ENCODE measurements around the gene ERBB2.
A peak's percentile ranks its signal among the peaks of the same experiment; 100 is the strongest.
"Not testable (repeated sequence)": the region's sequence is repeated elsewhere in the genome, so short reads cannot be mapped to it uniquely, and the experiment has no call there.

Gene ERBB2

GRCh38 chr17:39679521-39680192 lies 20.2 kb upstream of the ERBB2 start:
- DNase-seq, result peak; percentile 37

- DNase-seq, result no peak
Observed at GRCh38 chr17:39683295-39683939, 16.4 kb upstream of the ERBB2 start.

- DNase-seq, result no peak
Observed at GRCh38 chr17:39684369-39685192, 15.3 kb upstream of the ERBB2 start.

GRCh38 chr17:39687101-39687545 lies 12.7 kb upstream of the ERBB2 start:
- DNase-seq, result no peak

GRCh38 chr17:39687546-39688474 lies 12.1 kb upstream of the ERBB2 start, which contains the start of gene PGAP3:
Gene PGAP3, minus strand, starts transcription at chr17:39688057. Its CDS starts 43 bp downstream, at chr17:39688014.
- DNase-seq, result peak; percentile 73

- no peak for DNase-seq
Observed at GRCh38 chr17:39688475-39688835, 11.4 kb upstream of the ERBB2 start.

GRCh38 chr17:39688945-39689344 lies 10.9 kb upstream of the ERBB2 start:
- DNase-seq, result no peak

- DNase-seq, result no peak
Observed at GRCh38 chr17:39694593-39694992, 5.3 kb upstream of the ERBB2 start.

- DNase-seq, result no peak
Observed at GRCh38 chr17:39695089-39695474, 4.8 kb upstream of the ERBB2 start.

GRCh38 chr17:39696731-39697130 lies 3.1 kb upstream of the ERBB2 start:
- DNase-seq, result no peak

GRCh38 chr17:39697961-39698360 lies 1.9 kb upstream of the ERBB2 start:
- no peak for DNase-seq

- not testable (repeated sequence) for DNase-seq
Observed at GRCh38 chr17:39699157-39699817, 577 bp upstream of the ERBB2 start.

- no peak for DNase-seq
Observed at GRCh38 chr17:39700148-39700987, 504 bp downstream of the ERBB2 start.

- DNase-seq, result no peak
Observed at GRCh38 chr17:39701012-39701783, 1.3 kb downstream of the ERBB2 start.

- DNase-seq, result no peak
Observed at GRCh38 chr17:39701784-39702422, 2.0 kb downstream of the ERBB2 start.

- DNase-seq, result no peak
Observed at GRCh38 chr17:39702901-39703893, 3.3 kb downstream of the ERBB2 start.

- DNase-seq, result no peak
Observed at GRCh38 chr17:39703913-39704312, 4.0 kb downstream of the ERBB2 start.

GRCh38 chr17:39704821-39705551 lies 5.1 kb downstream of the ERBB2 start:
- DNase-seq, result no peak

Measured in activated effector memory CD4-positive, alpha-beta T cell treated with Interleukin-2 at 50 U/mL for 16 hours (primary cell).